HepG2 (cell line): ENCODE results near the gene PTPRM. TPM values are rescaled to one million over a fixed set of nuclear protein-coding genes. Genes with fewer than 3 reads are reported as not detected.

Experiments used
- ADNP ChIP-seq: sonication (generic); formaldehyde crosslinking; IDR thresholded peaks from 2 replicates; pipeline ENCODE4 v1.4.0; 2020; ENCODE audit warnings: missing genetic modification reagents
- DR1 ChIP-seq: sonication (generic); formaldehyde crosslinking; IDR thresholded peaks from 2 replicates; pipeline ENCODE4 v1.8.0; 2021; ENCODE audit warnings: mild to moderate bottlenecking, missing genetic modification reagents, inconsistent platforms
- ELF3 ChIP-seq: IDR thresholded peaks from 2 replicates; pipeline ENCODE4 v1.6.1; 2016; ENCODE audit warnings: missing genetic modification reagents, missing compliant biosample characterization
- ETV6 ChIP-seq: sonication (generic); formaldehyde crosslinking; conservative IDR thresholded peaks from 2 replicates; pipeline ENCODE4 v1.4.0; 2020; ENCODE audit warnings: missing genetic modification reagents
- MBD4 ChIP-seq: IDR thresholded peaks from 2 replicates; pipeline ENCODE4 v1.6.1; 2012; ENCODE audit warnings: low read length, inconsistent platforms, borderline replicate concordance
- MXD4 ChIP-seq: IDR thresholded peaks from 2 replicates; pipeline ENCODE4 v1.6.1; 2016; ENCODE audit warnings: mild to moderate bottlenecking, missing biosample characterization, missing genetic modification reagents
- NFATC3 ChIP-seq: sonication (generic); formaldehyde crosslinking; IDR thresholded peaks from 2 replicates; pipeline ENCODE4 v1.5.1; 2020; ENCODE audit warnings: mild to moderate bottlenecking, missing genetic modification reagents
- PRMT3 ChIP-seq: sonication (generic); formaldehyde crosslinking; IDR thresholded peaks from 2 replicates; pipeline ENCODE4 v1.8.1; 2022; ENCODE audit warnings: low read depth, mild to moderate bottlenecking, moderate library complexity, missing genetic modification reagents, borderline replicate concordance
- SP5 ChIP-seq: IDR thresholded peaks from 2 replicates; pipeline ENCODE4 v1.6.1; 2016; ENCODE audit warnings: low read depth, borderline replicate concordance
- STAG1 ChIP-seq: sonication (generic); formaldehyde crosslinking; IDR thresholded peaks from 2 replicates; pipeline ENCODE4 v1.4.0; 2020; ENCODE audit warnings: missing genetic modification reagents
- ZFP62 ChIP-seq: sonication (generic); formaldehyde crosslinking; IDR thresholded peaks from 2 replicates; pipeline ENCODE4 v1.4.0; 2020; ENCODE audit warnings: missing genetic modification reagents
- ZFP90 ChIP-seq: sonication (generic); formaldehyde crosslinking; IDR thresholded peaks from 2 replicates; pipeline ENCODE4 v1.8.0; 2022; ENCODE audit warnings: missing genetic modification reagents, mild to moderate bottlenecking, inconsistent platforms, borderline replicate concordance
- polyA plus RNA-seq, 8 experiments: library from polyadenylated mRNA; depleted of rRNA in 3 of 8; stranded (reverse) in 7 of 8; unstranded in 1 of 8; fragments of >200 nt; fragmentation: Illumina TruSeq in 4 of 8; extraction: Trizol in 4 of 8; gene quantifications; 2 replicates each; pipeline versions ENCODE4 v1.2.1 to v1.2.3, GENCODE V29; 2011 to 2016; ENCODE audit warnings: low read depth in 4 of 8, missing spikeins in 1 of 8, mixed read lengths in 1 of 8; ENCODE audit not compliant: insufficient read depth in 1 of 8
- total RNA-seq, 5 experiments: library from RNA; depleted of rRNA; stranded (reverse); fragments of >200 nt; fragmentation: Illumina TruSeq; extraction: Trizol; gene quantifications; 2 replicates each; pipeline ENCODE4 v1.2.3, GENCODE V29; 2016; ENCODE audit warnings: low read depth in 1 of 5
- TF ChIP-seq, protein P1 (sequence below): sonication (generic); formaldehyde crosslinking; IDR thresholded peaks from 2 replicates; pipeline ENCODE4 v1.5.0; 2020; ENCODE audit warnings: mild to moderate bottlenecking, missing genetic modification reagents
- TF ChIP-seq, protein P2 (sequence below): sonication (generic); formaldehyde crosslinking; IDR thresholded peaks from 2 replicates; pipeline ENCODE4 v1.4.0; 2020; ENCODE audit warnings: missing genetic modification reagents
- TF ChIP-seq, protein P3 (sequence below): sonication (generic); IDR thresholded peaks from 2 replicates; pipeline ENCODE4 v1.6.1; 2016; ENCODE audit warnings: low read depth, borderline replicate concordance
- TF ChIP-seq, protein P4 (sequence below): sonication (generic); formaldehyde crosslinking; IDR thresholded peaks from 2 replicates; pipeline ENCODE4 v1.5.0; 2020; ENCODE audit warnings: mild to moderate bottlenecking, missing genetic modification reagents, borderline replicate concordance

The PTPRM gene
- total and polyA plus RNA-seq, 2 of the 13 experiments (the other 11 are each of a cell fraction or from before 2014, with no cell fraction given) = 12.6 to 108 TPM

DNA sequence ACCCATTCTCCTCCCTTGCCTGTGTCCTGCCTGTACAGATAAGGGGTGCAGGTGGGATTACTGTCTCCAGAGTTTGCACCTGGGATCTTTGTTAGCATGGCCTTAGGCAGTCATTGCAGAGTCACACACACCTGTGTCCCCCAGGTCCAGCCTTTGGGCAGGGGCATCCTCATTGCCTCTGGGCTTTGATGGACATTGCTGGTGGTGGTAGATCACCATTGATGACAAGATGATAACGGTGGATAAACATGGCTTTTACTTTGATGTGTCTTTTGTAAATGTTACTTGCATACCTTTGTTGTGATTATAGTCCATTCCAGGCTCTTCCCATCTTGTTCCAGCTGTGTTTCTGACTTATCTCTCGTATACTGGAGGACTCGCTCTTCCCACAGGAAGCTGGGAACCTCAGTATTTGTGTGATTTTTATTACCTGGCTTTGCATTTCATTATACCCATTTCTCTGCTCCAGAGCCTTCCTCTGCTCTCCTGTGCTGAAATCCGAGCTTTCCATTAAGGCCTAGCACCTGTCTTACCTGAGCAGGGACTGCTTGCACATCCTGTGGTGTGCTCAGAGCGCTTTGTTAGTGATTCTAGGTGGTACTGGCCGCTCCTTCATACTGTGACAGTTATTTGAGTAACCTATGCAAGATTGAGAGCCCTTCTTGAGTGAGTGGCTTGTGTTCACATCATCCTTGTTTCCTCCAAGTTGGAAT, 79.2 kb downstream of the PTPRM start (continued):
- TF ChIP-seq, protein P1, sequence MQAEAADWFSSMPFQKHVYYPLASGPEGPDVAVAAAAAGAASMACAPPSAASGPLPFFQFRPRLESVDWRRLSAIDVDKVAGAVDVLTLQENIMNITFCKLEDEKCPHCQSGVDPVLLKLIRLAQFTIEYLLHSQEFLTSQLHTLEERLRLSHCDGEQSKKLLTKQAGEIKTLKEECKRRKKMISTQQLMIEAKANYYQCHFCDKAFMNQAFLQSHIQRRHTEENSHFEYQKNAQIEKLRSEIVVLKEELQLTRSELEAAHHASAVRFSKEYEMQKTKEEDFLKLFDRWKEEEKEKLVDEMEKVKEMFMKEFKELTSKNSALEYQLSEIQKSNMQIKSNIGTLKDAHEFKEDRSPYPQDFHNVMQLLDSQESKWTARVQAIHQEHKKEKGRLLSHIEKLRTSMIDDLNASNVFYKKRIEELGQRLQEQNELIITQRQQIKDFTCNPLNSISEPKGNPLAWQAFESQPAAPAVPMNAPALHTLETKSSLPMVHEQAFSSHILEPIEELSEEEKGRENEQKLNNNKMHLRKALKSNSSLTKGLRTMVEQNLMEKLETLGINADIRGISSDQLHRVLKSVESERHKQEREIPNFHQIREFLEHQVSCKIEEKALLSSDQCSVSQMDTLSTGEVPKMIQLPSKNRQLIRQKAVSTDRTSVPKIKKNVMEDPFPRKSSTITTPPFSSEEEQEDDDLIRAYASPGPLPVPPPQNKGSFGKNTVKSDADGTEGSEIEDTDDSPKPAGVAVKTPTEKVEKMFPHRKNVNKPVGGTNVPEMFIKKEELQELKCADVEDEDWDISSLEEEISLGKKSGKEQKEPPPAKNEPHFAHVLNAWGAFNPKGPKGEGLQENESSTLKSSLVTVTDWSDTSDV (CRISPR knock-in tag) = no peak
- TF ChIP-seq MBD4 = no peak
- TF ChIP-seq ZFP62 (CRISPR knock-in tag) = no peak
- no peak for TF ChIP-seq ADNP (CRISPR knock-in tag)
- no peak for TF ChIP-seq PRMT3 (CRISPR knock-in tag)
- TF ChIP-seq, protein P2, sequence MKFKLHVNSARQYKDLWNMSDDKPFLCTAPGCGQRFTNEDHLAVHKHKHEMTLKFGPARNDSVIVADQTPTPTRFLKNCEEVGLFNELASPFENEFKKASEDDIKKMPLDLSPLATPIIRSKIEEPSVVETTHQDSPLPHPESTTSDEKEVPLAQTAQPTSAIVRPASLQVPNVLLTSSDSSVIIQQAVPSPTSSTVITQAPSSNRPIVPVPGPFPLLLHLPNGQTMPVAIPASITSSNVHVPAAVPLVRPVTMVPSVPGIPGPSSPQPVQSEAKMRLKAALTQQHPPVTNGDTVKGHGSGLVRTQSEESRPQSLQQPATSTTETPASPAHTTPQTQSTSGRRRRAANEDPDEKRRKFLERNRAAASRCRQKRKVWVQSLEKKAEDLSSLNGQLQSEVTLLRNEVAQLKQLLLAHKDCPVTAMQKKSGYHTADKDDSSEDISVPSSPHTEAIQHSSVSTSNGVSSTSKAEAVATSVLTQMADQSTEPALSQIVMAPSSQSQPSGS (CRISPR knock-in tag) = 0 out of 2 replicates have a peak, but pooled peaks have one; percentile 35
- TF ChIP-seq, protein P3, sequence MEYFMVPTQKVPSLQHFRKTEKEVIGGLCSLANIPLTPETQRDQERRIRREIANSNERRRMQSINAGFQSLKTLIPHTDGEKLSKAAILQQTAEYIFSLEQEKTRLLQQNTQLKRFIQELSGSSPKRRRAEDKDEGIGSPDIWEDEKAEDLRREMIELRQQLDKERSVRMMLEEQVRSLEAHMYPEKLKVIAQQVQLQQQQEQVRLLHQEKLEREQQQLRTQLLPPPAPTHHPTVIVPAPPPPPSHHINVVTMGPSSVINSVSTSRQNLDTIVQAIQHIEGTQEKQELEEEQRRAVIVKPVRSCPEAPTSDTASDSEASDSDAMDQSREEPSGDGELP = peak; percentile 24; the same call in 1 of the 2 replicates
- no peak for TF ChIP-seq MXD4 (CRISPR knock-in tag)
- TF ChIP-seq SP5 (CRISPR knock-in tag) = peak; percentile 69; the same call in 1 of the 2 replicates
- no peak for TF ChIP-seq NFATC3 (CRISPR knock-in tag)
- TF ChIP-seq ELF3 (CRISPR knock-in tag) = peak; percentile 58; the same call in 1 of the 2 replicates
- TF ChIP-seq DR1 (CRISPR knock-in tag) = no peak
- TF ChIP-seq STAG1 (CRISPR knock-in tag) = 0 out of 2 replicates have a peak, but pooled peaks have one; percentile 2
- TF ChIP-seq, protein P4, sequence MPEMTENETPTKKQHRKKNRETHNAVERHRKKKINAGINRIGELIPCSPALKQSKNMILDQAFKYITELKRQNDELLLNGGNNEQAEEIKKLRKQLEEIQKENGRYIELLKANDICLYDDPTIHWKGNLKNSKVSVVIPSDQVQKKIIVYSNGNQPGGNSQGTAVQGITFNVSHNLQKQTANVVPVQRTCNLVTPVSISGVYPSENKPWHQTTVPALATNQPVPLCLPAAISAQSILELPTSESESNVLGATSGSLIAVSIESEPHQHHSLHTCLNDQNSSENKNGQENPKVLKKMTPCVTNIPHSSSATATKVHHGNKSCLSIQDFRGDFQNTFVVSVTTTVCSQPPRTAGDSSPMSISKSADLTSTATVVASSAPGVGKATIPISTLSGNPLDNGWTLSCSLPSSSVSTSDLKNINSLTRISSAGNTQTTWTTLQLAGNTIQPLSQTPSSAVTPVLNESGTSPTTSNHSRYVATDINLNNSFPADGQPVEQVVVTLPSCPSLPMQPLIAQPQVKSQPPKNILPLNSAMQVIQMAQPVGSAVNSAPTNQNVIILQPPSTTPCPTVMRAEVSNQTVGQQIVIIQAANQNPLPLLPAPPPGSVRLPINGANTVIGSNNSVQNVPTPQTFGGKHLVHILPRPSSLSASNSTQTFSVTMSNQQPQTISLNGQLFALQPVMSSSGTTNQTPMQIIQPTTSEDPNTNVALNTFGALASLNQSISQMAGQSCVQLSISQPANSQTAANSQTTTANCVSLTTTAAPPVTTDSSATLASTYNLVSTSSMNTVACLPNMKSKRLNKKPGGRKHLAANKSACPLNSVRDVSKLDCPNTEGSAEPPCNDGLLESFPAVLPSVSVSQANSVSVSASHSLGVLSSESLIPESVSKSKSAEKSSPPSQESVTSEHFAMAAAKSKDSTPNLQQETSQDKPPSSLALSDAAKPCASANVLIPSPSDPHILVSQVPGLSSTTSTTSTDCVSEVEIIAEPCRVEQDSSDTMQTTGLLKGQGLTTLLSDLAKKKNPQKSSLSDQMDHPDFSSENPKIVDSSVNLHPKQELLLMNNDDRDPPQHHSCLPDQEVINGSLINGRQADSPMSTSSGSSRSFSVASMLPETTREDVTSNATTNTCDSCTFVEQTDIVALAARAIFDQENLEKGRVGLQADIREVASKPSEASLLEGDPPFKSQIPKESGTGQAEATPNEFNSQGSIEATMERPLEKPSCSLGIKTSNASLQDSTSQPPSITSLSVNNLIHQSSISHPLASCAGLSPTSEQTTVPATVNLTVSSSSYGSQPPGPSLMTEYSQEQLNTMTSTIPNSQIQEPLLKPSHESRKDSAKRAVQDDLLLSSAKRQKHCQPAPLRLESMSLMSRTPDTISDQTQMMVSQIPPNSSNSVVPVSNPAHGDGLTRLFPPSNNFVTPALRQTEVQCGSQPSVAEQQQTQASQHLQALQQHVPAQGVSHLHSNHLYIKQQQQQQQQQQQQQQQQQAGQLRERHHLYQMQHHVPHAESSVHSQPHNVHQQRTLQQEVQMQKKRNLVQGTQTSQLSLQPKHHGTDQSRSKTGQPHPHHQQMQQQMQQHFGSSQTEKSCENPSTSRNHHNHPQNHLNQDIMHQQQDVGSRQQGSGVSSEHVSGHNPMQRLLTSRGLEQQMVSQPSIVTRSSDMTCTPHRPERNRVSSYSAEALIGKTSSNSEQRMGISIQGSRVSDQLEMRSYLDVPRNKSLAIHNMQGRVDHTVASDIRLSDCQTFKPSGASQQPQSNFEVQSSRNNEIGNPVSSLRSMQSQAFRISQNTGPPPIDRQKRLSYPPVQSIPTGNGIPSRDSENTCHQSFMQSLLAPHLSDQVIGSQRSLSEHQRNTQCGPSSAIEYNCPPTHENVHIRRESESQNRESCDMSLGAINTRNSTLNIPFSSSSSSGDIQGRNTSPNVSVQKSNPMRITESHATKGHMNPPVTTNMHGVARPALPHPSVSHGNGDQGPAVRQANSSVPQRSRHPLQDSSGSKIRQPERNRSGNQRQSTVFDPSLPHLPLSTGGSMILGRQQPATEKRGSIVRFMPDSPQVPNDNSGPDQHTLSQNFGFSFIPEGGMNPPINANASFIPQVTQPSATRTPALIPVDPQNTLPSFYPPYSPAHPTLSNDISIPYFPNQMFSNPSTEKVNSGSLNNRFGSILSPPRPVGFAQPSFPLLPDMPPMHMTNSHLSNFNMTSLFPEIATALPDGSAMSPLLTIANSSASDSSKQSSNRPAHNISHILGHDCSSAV (CRISPR knock-in tag) = no peak
- TF ChIP-seq ETV6 (CRISPR knock-in tag) = no peak
- no peak for TF ChIP-seq ZFP90 (CRISPR knock-in tag)
